GM19372 (cell line): ENCODE measurements around the gene SATB1.

Experiments used
- ATAC-seq: cut with Tn5 transposase; IDR thresholded peaks from one replicate; pipeline ENCODE4 v1.9.1; 2021; ENCODE audit warnings: mild to moderate bottlenecking, low read depth, moderate library complexity; ENCODE audit not compliant: unreplicated experiment

SATB1 gene

GRCh38 chr3:18432752-18433151 lies 7.6 kb upstream of the SATB1 start:
- ATAC-seq = no peak

- ATAC-seq = no peak
Observed at GRCh38 chr3:18431266-18431665, 6.1 kb upstream of the SATB1 start.

DNA sequence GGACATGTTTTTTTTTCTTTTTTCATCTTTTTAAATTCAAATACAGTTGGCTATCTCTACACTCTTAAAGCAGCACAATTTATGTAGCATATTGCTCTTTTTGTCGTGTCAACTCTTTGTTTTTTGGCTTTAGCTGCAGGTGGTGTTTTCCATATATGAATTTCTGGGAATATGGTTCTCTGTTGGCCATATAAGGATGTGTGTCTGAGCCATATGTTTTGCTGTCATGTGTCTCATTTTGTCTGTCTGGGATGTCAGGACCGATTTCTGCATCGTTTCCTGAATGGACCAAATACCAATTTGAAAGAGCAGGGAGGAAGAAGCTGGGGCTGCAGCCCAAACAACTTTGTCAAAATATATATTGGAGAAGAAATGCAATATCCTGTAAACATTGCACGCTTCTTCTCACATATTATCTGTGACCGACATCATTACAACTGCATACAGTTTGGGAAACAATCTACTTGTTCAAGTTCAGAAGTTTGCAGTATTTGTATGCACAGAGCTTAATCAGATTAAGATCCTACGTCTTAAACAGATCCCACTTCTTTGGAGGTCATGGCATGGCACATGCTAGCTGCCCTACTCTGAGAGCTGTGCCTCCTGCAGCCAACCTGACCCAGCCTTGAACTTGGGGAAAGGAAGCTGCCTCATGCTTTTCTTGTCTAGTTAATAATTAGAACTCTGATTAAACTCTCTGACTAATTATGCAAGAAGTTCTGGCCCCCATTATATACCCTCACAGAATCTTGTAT lies 4.0 kb upstream of the SATB1 start:
- no peak for ATAC-seq

GRCh38 chr3:18428036-18428435 lies 2.9 kb upstream of the SATB1 start:
- ATAC-seq = no peak

DNA sequence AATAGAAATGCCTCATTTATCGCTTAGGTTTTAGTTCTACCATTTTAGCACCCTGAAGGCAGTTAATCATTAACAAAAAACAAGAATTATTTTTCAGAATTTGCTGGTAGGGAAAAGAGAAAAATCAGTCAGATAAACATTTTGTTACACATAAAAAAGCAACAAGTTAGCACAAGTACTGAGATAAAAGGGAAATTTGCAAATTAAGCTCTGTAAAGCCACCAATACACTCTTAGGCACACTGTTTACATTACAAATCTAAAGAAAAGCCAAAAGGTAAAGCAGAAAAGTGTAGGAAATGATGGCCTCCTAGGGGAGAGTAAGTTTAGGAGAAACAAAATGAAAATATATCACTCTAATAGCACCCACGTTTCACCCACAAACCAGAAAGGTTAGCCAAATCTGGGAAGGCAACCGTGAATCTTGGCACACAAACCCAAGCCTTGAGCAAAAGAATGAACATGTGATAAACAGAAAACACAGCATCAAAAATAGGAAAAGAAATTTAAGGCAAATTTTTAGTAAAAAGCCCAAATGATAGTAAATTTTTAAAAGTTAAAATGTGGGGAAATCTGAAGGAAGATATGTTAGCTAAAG lies 1.6 kb upstream of the SATB1 start:
- no peak for ATAC-seq

DNA sequence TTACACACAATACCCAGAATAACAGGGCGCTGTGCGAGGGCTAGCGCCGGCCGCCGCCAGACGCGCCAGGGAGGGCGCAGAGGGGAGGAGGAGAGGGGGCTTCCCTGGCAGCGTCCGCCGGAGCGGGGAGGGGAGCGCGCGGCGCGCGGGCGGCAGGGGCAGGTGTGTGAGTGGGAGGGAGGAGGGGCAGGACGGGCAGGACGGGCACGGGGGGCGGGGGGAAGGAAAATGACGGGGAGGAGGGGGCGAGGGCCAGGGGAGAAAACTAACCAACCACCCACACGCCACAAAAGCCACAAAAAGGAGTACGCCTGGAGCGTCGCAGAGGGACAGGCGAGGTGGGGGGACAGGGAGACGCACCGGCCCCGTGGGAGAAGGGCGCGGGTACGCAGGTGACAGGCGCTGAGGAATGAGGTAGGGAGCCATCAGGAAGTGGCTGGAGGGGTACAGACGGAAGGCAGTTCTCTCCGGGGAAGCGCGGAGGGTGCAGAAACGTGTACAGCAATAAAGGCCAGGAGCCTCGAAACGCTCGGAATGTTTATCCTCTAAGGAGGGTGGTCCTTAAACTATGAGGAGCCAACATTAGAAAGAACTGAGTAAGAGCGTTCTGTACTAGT lies 610 bp upstream of the SATB1 start:
- no peak for ATAC-seq

GRCh38 chr3:18424213-18424728 lies 868 bp downstream of the SATB1 start:
- no peak for ATAC-seq

DNA sequence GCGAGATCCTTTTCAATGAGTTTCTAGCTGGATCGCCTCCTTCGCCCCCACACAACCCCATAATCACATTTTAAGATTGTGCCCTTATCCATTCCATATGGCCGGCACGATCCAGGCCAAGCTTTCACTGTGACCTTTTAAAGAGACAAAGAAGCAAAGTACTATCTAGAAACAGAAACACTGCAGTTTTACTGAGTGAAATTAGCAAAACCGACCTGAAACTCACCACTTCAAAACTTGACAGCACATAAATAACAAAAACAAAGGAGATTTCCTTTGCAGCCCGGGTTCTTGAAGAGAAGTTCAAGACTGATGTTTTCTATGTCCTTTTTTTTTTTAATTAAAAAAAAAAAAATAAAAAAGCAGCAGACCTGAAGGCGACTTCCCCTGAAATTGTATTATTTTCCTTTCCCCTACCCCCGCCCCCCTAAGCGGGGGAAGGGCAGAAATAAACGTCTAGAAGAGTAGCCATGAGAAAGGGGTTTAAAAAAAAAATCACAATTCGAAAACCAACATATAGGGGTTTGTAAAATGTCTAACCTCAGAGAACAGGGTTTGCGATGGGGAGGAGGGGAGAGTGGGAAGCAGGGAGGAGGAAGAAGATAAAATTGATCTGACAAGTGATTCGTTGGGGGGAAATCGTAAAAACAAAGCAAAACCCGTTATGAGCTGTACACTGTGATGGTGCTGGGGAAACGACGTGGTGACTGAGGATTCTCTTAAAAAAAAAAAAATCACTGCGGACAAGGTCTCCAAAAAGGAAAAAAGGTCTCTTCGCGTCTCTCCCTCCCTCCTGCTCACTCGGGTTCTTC lies 1.5 kb downstream of the SATB1 start:
- peak; percentile 61 for ATAC-seq

GRCh38 chr3:18422972-18423371 lies 2.2 kb downstream of the SATB1 start:
- no peak for ATAC-seq

DNA sequence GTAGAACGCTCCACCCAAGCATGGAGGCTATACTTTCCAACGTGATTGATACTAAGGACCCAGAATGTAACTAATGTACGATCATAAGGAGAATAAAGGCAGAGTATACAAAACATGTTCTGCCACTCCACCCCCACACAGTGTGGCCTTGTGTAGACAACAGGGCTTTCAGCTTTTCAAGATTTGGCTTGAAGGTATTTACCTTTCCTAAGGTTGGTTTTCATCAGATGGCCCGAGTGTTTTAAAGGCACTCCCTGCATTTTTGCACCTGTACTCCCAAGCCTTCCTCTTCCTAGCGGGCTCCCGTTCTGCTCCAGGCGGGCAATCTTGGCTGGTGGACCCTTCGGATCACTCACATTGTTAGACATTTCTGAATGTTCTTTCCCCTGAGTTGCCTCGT lies 4.6 kb downstream of the SATB1 start:
- no peak for ATAC-seq

DNA sequence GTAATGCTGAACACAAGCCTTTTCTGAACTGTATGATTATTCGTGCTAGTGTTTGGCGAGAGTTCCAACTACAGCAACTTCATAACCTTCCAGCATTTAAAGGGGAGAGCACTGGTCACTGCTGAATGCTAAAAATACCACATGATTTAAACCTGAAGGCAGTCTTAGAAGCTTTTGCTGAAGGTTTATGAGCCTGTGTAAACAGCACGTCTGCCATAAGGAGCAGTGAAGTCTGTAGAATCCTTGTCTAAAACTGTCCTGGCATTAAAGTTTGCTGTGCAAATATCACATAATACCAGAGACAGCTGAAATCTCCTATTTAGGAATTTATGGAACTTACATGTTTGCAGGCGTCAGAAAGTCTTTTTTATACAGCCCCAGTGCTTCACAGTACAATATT lies 5.9 kb downstream of the SATB1 start:
- no peak for ATAC-seq

GRCh38 chr3:18417904-18418572 lies 7.1 kb downstream of the SATB1 start:
- ATAC-seq = no peak

GRCh38 chr3:18416332-18416731 lies 8.8 kb downstream of the SATB1 start:
- no peak for ATAC-seq

- no peak for ATAC-seq
Observed at GRCh38 chr3:18415839-18416238, 9.3 kb downstream of the SATB1 start.

DNA sequence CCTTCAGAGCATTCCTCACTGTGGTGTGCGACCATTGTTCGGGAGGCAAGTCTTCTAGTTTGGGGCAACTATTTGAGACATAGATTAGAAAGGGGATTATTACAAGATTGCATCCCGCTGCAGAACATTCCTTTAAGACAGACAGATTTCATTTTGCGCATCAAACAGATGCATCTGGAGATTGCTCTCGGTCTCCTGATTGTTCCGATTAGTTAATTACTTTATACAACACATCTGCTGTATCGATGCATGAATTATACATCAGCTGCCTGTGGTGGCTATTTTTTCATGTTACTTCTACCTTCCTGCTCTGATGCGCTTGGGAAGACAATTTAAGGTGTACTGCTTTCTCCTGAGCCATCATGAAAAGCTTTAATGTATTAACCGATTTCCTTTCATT lies 10.0 kb downstream of the SATB1 start:
- no peak for ATAC-seq

- ATAC-seq = no peak
Observed at GRCh38 chr3:18412684-18413083, 12.5 kb downstream of the SATB1 start.

GRCh38 chr3:18411541-18411940 lies 13.6 kb downstream of the SATB1 start:
- ATAC-seq = no peak

GRCh38 chr3:18410205-18410604 lies 14.9 kb downstream of the SATB1 start:
- no peak for ATAC-seq

DNA sequence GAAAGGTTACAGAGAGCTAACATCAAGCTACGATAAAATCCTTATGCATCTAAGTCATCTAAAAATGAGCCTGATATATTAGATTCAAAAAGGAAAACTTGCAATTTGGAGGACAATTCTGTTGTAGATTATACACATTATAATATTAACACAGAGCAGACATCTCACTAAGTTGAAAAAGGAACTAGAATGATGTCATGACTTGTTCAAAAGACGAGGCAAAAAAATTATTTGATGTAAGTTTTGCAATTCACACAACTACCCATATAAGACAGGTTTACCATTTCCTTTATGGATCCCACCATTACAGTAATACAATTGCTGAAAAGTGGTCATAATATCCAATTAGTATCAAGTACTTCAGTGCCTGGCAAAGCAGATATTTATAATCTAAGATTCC lies 15.9 kb downstream of the SATB1 start:
- ATAC-seq = no peak

- ATAC-seq = no peak
Observed at GRCh38 chr3:18405141-18405540, 20.0 kb downstream of the SATB1 start.
